Measurements from ENCODE around the gene ZIM2. TPM values are rescaled to one million over a fixed set of nuclear protein-coding genes. Genes with fewer than 3 reads are reported as not detected.

The ZIM2 gene
- total and polyA plus RNA-seq, 5 donors: 0.05 to 0.25 (median 0.17) TPM; not detected in 2

GRCh38 chr19:56827708-56828107 lies 12.8 kb downstream of the ZIM2 start:
- Histone ChIP-seq H3K27me3 (ENCODE audit: control insufficient read depth, insufficient read depth) (no peaks in the 10 kb centered on the region), H3K4me1 (ENCODE audit: control insufficient read depth, insufficient read depth, low read length) (no peaks in the 10 kb centered on the region), H3K27ac (ENCODE audit: low read length) (no peak overlapping the region), H3K4me3 (ENCODE audit: low read length) (no peak overlapping the region), H3K9me3 (ENCODE audit: control insufficient read depth, low read length) (no peaks in the 10 kb centered on the region)
- ATAC-seq: no peak
- intact Hi-C loops (cut with DNase I): no loop called here
- 64% methylated on average over 2 of the region's 2 CpGs for WGBS
- DNase-seq: no peak

- DNase-seq (no peak), ATAC-seq (no peak)
- intact Hi-C loops (cut with DNase I): no loop called here
These were observed 16.6 kb downstream of the ZIM2 start for GRCh38 chr19:56823956-56824355.

GRCh38 chr19:56823417-56823816 lies 17.1 kb downstream of the ZIM2 start:
- WGBS: 72% methylated on average over 12 of the region's 12 CpGs
- Histone ChIP-seq H3K9me3 (ENCODE audit: control insufficient read depth, low read length) (no peaks in the 10 kb centered on the region), H3K4me3 (ENCODE audit: low read length) (no peak overlapping the region), H3K27ac (ENCODE audit: low read length) (no peak overlapping the region), H3K27me3 (ENCODE audit: control insufficient read depth, insufficient read depth) (no peaks in the 10 kb centered on the region), H3K4me1 (ENCODE audit: control insufficient read depth, insufficient read depth, low read length) (no peaks in the 10 kb centered on the region)
- intact Hi-C loops (cut with DNase I): no loop called here
- no peak for DNase-seq
- ATAC-seq: no peak

More at GRCh38 chr19:56823956-56824355, 16.6 kb downstream of the ZIM2 start:
- H3K27ac ChIP-seq (ENCODE audit: low read length): no peak overlapping the region
- WGBS: 89% methylated on average over 6 of the region's 6 CpGs
- H3K27me3 ChIP-seq (ENCODE audit: control insufficient read depth, insufficient read depth): no peaks in the 10 kb centered on the region
- no peaks in the 10 kb centered on the region for H3K9me3 ChIP-seq (ENCODE audit: control insufficient read depth, low read length)
- no peak overlapping the region for H3K4me3 ChIP-seq (ENCODE audit: low read length)
- no peaks in the 10 kb centered on the region for H3K4me1 ChIP-seq (ENCODE audit: control insufficient read depth, insufficient read depth, low read length)

- Histone ChIP-seq H3K4me3 (ENCODE audit: low read length) (no peak overlapping the region), H3K4me1 (ENCODE audit: control insufficient read depth, insufficient read depth, low read length) (no peaks in the 10 kb centered on the region), H3K27ac (ENCODE audit: low read length) (no peak overlapping the region), H3K9me3 (ENCODE audit: control insufficient read depth, low read length) (no peaks in the 10 kb centered on the region), H3K27me3 (ENCODE audit: control insufficient read depth, insufficient read depth) (no peaks in the 10 kb centered on the region)
- ATAC-seq (no peak), DNase-seq (no peak)
- intact Hi-C loops (cut with DNase I): no loop called here
- WGBS: 93% methylated on average over 5 of the region's 5 CpGs
These were observed 17.8 kb downstream of the ZIM2 start for GRCh38 chr19:56822755-56823154.

- no peak for ATAC-seq
- DNase-seq: no peak
- intact Hi-C loops (cut with DNase I): no loop called here
- 79% methylated on average over 6 of the region's 6 CpGs for WGBS
- no peaks in the 10 kb centered on the region for H3K9me3 ChIP-seq (ENCODE audit: control insufficient read depth, low read length)
- H3K27ac ChIP-seq (ENCODE audit: low read length): no peak overlapping the region
- no peaks in the 10 kb centered on the region for H3K4me1 ChIP-seq (ENCODE audit: control insufficient read depth, insufficient read depth, low read length)
- no peak overlapping the region for H3K4me3 ChIP-seq (ENCODE audit: low read length)
- no peaks in the 10 kb centered on the region for H3K27me3 ChIP-seq (ENCODE audit: control insufficient read depth, insufficient read depth)
These were observed 18.9 kb downstream of the ZIM2 start for GRCh38 chr19:56821675-56822074.

- intact Hi-C loops (cut with DNase I): no loop called here
- Histone ChIP-seq H3K4me3 (ENCODE audit: low read length) (no peak overlapping the region), H3K27me3 (ENCODE audit: control insufficient read depth, insufficient read depth) (no peaks in the 10 kb centered on the region), H3K4me1 (ENCODE audit: control insufficient read depth, insufficient read depth, low read length) (no peaks in the 10 kb centered on the region), H3K27ac (ENCODE audit: low read length) (no peak overlapping the region), H3K9me3 (ENCODE audit: control insufficient read depth, low read length) (no peaks in the 10 kb centered on the region)
- DNase-seq (no peak), ATAC-seq (no peak)
- 69% methylated on average over 5 of the region's 5 CpGs for WGBS
These were observed 19.3 kb downstream of the ZIM2 start for GRCh38 chr19:56821209-56821608.

- Histone ChIP-seq H3K4me1 (ENCODE audit: control insufficient read depth, insufficient read depth, low read length) (no peaks in the 10 kb centered on the region), H3K27me3 (ENCODE audit: control insufficient read depth, insufficient read depth) (no peaks in the 10 kb centered on the region), H3K27ac (ENCODE audit: low read length) (no peak overlapping the region), H3K9me3 (ENCODE audit: control insufficient read depth, low read length) (no peaks in the 10 kb centered on the region), H3K4me3 (ENCODE audit: low read length) (no peak overlapping the region)
- intact Hi-C loops (cut with DNase I): no loop called here
- DNase-seq: no peak
- 75% methylated on average over 2 of the region's 2 CpGs for WGBS
- ATAC-seq: no peak
These were observed 21.4 kb downstream of the ZIM2 start for GRCh38 chr19:56819166-56819565.

GRCh38 chr19:56814656-56815055 lies 25.9 kb downstream of the ZIM2 start:
- Histone ChIP-seq H3K27me3 (ENCODE audit: control insufficient read depth, insufficient read depth) (no peaks in the 10 kb centered on the region), H3K4me1 (ENCODE audit: control insufficient read depth, insufficient read depth, low read length) (no peaks in the 10 kb centered on the region), H3K9me3 (ENCODE audit: control insufficient read depth, low read length) (no peaks in the 10 kb centered on the region), H3K27ac (ENCODE audit: low read length) (no peak overlapping the region), H3K4me3 (ENCODE audit: low read length) (no peak overlapping the region)
- no peak for DNase-seq
- no peak for ATAC-seq
- 84% methylated on average over 7 of the region's 7 CpGs for WGBS
- intact Hi-C loops (cut with DNase I): no loop called here

- 76% methylated on average over 5 of the region's 5 CpGs for WGBS
- no peaks in the 10 kb centered on the region for H3K9me3 ChIP-seq (ENCODE audit: control insufficient read depth, low read length)
- no peaks in the 10 kb centered on the region for H3K27me3 ChIP-seq (ENCODE audit: control insufficient read depth, insufficient read depth)
- no peak overlapping the region for H3K4me3 ChIP-seq (ENCODE audit: low read length)
- no peaks in the 10 kb centered on the region for H3K4me1 ChIP-seq (ENCODE audit: control insufficient read depth, insufficient read depth, low read length)
- no peak overlapping the region for H3K27ac ChIP-seq (ENCODE audit: low read length)
- DNase-seq: no peak
- no peak for ATAC-seq
- intact Hi-C loops (cut with DNase I): no loop called here
These were observed 27.0 kb downstream of the ZIM2 start for GRCh38 chr19:56813531-56813930.

GRCh38 chr19:56811480-56811879 lies 29.0 kb downstream of the ZIM2 start:
- H3K27ac ChIP-seq (ENCODE audit: low read length): no peak overlapping the region
- no peaks in the 10 kb centered on the region for H3K4me1 ChIP-seq (ENCODE audit: control insufficient read depth, insufficient read depth, low read length)
- 70% methylated on average over 6 of the region's 6 CpGs for WGBS
- intact Hi-C loops (cut with DNase I): no loop called here
- no peak for ATAC-seq
- H3K4me3 ChIP-seq (ENCODE audit: low read length): no peak overlapping the region
- no peaks in the 10 kb centered on the region for H3K9me3 ChIP-seq (ENCODE audit: control insufficient read depth, low read length)
- no peaks in the 10 kb centered on the region for H3K27me3 ChIP-seq (ENCODE audit: control insufficient read depth, insufficient read depth)
- DNase-seq: no peak

GRCh38 chr19:56810260-56810659 lies 30.3 kb downstream of the ZIM2 start:
- no peak for DNase-seq
- H3K9me3 ChIP-seq (ENCODE audit: control insufficient read depth, low read length): no peaks in the 10 kb centered on the region
- H3K4me3 ChIP-seq (ENCODE audit: low read length): no peak overlapping the region
- no peaks in the 10 kb centered on the region for H3K4me1 ChIP-seq (ENCODE audit: control insufficient read depth, insufficient read depth, low read length)
- 90% methylated on average over 1 of the region's 1 CpG for WGBS
- ATAC-seq: no peak
- H3K27ac ChIP-seq (ENCODE audit: low read length): no peak overlapping the region
- intact Hi-C loops (cut with DNase I): no loop called here
- no peaks in the 10 kb centered on the region for H3K27me3 ChIP-seq (ENCODE audit: control insufficient read depth, insufficient read depth)

GRCh38 chr19:56808717-56809392 lies 31.7 kb downstream of the ZIM2 start:
- no peaks in the 10 kb centered on the region for H3K9me3 ChIP-seq (ENCODE audit: control insufficient read depth, low read length)
- no peak for ATAC-seq
- 84% methylated on average over 3 of the region's 3 CpGs for WGBS

More at GRCh38 chr19:56808717-56809392, 31.7 kb downstream of the ZIM2 start:
- H3K4me1 ChIP-seq (ENCODE audit: control insufficient read depth, insufficient read depth, low read length): no peaks in the 10 kb centered on the region
- DNase-seq: no peak
- no peak overlapping the region for H3K27ac ChIP-seq (ENCODE audit: low read length)
- H3K27me3 ChIP-seq (ENCODE audit: control insufficient read depth, insufficient read depth): no peaks in the 10 kb centered on the region
- H3K4me3 ChIP-seq (ENCODE audit: low read length): no peak overlapping the region
- intact Hi-C loops (cut with DNase I): no loop called here

Data from right cardiac atrium (tissue), 5 donors.